Right forelimb (tissue), 1 donor: ENCODE measurements around the gene CD58.

Experiments
- DNase-seq: peaks from one replicate; pipeline ENCODE4 v3.0.0-alpha.2; 2018

CD58 gene

DNA sequence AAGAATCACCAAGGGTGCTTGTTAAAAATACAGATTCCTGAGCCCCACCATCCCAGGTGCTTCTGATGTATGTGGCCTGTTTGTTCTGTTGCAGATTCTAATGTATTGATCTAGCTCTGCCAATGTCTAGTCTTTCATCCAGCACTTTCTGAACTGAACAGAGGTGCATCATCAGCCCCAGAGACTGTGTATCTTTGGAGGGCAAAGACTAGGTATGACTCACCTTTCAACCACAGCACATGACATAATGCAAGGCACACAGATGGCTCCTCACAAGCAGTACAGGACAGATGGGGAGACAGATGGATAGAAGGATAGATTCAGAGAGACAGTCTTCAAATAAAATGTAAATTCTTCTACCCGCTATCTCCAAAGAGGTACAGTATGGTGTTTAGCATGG lies 32.3 kb downstream of the CD58 start:
- DNase-seq: no peak

DNA sequence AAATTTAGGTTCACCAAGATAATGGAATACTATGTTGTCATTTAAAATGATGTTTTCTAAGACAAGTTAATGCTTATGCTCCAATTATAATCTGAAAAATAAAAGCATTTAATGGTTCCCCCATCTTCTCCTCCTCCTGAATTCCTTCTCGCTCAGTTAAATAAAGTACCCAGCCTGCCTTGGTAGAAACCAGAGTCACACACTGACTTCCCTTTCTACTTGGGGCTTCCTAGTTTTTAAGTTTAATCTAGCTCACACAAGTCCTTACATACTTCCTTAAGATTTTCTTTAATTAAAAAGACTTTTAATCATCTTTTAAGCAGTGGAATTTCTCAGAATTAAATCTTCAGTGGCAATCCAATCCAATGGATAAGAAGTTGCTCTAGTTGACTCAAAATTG lies 32.9 kb downstream of the CD58 start:
- DNase-seq: no peak

DNA sequence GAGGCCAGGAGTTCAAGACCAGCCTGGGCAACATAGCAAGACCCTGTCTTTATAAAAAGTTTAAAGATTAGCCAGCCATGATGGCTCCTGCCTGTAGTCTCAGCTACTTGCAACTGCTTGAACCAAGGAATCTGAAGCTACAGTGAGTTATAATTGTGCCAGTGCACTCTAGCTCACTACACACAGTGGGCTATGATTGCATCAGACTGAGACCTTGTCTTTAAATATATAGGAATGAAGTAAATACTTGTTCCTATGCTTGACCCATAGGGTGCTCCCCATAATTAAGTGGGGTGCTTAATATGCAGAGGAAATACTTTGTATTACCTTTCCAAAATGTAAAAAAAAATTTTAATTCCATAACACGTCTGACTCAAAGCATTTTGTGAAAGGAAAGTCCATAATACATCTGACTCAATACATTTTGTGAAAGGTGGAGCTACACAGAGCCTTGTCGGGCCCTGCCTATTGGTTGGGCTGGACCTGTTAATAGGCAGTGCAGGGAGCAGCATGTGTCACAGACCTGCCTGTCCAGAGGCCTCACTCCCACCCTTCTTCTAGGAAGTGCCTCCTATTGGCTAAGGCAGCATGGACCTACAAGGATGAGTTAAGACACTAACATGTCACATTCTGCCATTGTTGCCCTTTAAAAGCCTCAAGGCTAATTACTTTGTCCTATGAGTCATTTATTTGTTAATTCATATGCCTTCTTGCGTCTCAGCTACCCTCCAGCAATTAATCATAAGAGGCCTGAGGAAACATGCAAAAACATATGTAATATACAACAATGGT lies 33.6 kb downstream of the CD58 start:
- no peak for DNase-seq

DNA sequence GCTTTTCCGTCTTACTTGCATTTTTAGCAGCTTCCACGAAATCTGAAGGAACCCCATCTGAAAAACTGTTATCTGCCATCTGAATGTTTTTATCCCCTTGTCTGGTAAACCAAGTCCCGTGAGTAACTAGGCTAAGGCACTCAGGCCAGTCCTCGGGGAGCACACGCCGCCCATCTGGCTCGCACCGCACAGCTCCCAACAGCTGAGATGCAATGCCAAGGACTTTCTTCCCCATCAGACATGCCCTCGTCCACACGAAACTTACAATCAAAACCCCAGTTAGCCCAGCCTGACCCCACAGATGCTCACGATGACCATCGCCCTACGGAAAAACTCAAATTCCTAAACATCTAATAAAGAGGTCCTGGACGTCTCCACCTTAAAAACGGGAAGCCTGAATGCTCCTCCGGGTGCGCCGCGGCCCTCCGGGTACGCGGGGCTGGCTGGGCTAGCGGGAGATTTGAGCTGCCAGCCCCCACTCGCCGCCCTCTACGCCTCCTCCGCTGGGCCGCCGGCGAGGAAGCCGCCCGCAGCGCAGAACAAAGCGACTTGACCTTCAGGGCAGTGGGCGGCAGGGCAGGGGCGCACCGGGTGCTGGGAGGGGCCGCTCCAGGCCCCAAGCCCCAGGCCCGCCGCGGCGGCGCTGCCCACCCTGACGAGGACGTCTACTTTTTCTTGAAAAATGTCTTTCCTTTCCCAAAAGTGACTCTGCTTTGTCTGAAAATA lies 36.6 kb downstream of the CD58 start:
- no peak for DNase-seq

DNA sequence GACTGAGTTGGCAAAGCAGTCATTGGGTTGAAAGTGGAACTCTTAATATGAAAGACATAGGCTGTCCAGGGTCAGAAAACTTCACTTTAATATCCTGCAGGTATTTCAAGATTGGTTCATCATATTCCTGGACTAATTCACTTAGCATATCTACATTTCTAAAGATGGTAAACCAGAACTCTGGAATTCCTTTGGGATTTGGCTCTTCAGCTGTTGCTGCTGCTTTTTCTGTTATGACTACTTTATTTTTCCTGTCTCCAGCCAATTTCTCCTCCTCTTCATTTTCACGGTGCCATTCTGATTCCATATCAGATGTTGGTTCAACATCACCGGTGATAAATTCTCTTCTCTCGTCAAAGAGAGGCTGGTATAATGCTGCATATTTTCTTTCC lies 37.4 kb downstream of the CD58 start:
- DNase-seq: no peak

DNA sequence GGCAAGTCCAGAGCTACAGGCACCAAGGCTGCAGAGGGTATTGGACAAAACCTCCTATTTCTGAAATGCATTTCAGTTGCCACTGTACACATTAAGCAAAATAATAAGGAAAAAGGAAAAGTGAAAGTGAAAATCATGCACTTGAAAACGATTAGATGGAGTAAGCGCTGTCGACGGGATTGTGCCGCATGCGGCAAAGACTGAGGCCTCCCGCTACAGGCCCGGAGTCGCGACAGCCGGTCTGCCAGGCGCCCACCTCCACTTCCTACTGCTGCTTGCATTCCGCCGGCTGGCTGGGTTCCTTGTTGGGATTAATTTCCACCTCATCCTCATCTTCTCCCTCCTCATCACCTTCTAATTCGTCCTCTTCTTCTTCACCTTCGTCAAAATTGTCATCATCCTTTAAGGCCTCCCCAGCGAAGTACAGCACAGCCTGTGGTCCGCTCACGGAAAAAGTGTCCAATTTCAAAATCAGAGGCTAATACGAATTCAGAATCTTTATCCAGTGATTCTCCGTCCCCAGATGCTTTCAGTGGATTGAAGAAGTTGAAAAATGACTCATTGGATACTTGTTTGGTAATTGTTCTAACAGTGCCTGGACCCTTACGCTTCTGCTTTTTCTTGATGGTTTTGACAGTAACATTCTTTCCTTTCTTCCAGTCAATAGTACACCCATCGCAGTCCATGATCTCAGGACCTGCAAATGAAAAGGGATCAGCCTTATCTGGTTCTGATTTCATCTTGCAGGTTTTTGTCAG lies 38.0 kb downstream of the CD58 start:
- no peak for DNase-seq

DNA sequence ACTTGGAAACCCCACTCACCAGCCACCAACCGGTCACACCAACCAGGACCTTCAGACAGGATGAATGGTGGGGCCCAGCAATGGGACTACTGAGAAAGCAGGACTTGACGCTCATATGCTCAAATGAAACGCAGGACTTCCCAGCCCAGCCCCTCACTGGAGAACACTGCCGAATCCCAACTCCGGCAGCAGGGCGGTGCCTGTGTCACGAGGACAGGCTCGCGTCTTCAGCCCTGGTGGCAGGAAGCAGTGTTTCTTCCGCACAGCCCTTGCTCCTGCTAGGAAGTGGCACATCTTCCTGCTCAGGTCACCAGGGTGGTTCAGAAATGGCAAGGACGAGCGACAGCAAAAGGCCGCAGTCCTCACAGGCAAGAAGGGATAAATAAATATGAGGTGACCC lies 38.9 kb downstream of the CD58 start:
- DNase-seq: no peak

DNA sequence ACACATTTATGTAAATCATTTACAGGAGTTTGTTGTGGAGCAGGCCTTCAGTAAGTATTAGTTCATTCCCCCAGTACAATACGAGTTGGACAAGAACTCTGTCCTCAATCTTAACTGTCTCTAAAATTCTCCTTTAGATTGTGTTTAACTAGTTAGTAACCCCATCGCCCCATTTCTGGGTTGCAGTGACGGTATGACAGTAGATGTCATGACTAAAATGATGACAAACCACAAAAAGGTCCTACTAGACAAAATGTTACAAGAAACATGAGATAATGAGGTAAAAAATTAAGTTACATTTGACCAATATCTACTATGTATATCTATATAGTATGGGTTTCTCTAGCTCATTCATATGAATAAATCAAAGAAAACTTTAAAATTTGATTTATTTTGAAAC lies 41.1 kb downstream of the CD58 start:
- no peak for DNase-seq

DNA sequence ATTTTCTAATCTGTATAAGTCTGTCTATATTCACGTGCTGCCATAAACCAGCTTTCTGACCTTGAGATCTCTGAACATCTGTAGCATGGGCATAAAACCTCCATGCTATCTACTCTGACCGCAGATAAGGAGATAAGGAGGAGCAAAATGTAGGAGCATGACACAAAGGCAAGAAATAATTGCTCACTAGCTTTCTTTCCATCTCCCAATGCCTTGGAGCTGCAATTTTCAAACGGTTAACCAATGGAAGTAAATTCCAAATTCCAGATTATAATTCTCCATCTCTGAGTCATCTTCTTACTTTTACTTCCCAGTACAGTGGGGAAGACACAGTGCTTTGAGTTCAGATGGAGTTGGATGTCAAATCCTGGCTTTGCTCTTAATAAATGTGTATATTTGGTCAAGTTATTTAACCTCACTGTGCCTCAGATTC lies 41.6 kb downstream of the CD58 start:
- no peak for DNase-seq

DNA sequence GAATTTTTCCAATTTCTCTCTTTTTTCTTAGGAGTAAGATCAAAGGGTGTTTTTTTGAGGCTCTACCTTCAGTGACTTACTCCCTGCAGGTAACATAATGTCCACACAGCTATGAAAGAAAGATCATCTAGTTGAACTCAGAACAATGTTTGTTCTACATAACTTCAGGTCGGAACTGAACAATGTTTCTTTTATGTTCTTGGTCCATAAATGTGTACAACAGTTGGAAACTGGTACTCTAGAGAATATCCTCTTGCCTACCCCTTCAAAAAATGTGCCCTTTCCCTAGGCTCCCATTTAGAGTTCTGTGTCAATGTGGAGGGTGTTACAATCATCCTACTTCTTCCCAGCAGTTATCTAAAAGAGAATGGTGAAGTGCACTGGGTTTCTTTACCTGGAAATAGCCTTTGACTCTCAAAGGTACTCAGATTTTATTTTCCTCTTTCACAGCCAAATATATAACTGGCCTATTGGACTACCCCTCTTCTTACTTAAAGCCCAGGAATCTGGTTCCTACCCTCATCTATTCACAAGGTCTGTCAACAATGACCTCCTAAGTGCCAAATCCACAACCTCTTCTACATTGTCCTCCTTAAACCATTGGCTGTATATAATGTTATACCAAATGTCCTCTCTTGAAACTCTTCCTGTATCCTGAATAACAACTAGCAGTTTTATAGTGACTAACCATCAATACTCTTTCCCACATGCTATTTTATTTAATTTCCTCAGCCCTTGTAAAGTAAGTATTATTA lies 42.3 kb downstream of the CD58 start:
- no peak for DNase-seq

DNA sequence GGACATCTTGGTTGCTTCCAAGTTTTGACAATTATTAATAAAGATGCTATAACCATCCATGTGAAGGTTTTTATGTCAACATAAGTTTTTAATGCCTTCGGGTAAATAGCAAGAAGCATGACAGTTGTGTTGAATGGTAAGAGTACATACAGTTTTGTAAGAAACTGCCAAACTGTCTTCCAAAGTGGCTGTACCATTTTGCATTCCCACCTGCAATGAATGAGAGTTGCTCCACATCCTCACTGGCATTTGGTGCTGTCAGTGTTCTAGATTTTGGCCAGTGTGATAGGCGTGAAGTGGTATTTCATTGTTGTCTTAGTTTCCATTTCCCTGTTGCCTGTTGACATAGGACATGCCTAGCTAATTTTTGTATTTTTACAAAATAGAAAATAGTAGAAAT lies 45.4 kb downstream of the CD58 start:
- DNase-seq: no peak

DNA sequence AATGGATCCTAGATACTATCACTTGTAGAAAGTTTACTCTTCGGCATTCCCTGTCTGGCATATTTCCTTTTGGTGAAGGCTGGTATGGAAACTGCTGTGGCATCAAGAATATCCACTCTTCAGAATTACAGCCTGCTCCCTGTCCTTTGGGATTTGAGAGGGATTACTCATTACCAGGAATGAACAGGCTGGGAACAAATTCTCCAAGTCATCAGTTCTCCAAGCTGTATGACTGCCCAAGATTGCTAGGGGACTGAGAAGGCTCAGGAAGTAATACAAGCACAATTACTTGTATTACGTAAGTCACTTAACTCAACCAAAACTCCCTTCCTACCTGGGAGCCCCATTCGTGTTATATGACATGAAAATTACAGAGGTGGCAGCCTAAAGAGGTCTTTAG lies 49.6 kb downstream of the CD58 start:
- DNase-seq: no peak

DNA sequence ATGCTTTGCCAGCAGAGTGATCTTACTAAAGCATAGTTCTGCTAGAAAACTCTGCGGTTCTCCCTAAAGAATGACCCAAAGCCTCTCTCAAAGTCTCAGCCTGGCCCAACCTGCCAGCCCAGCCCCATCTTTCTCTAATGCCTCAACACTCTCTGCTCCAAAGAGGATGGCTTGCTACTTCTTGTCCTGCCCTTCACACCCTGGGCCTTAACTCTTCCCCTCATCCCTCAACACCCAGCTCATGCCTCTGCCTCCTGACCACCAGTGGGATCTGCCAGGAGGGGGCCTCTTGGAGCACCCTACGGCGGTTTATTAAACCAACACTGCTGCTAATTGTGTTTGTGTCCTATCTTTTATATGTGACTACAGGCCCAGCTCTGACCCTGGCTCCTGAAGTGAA lies 52.4 kb downstream of the CD58 start:
- no peak for DNase-seq

DNA sequence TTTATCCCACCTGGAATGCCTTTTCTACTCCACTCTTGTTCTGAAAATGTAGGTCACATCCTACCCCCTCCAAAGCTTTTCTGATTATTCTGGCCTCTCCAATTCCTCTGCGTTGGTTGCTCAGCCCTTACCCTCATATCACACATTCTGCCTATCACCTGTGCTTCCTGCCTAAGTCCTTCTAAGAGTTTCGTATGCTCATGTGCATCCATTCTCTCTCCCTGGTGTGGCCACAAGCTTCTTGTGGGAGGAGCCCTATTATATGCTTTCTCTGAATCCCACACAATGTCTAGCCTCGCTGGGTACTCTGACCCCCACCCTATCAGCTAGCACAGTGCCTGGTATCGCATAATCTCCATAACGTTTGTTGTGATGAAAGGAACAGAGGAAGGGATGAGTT lies 54.2 kb downstream of the CD58 start:
- no peak for DNase-seq

DNA sequence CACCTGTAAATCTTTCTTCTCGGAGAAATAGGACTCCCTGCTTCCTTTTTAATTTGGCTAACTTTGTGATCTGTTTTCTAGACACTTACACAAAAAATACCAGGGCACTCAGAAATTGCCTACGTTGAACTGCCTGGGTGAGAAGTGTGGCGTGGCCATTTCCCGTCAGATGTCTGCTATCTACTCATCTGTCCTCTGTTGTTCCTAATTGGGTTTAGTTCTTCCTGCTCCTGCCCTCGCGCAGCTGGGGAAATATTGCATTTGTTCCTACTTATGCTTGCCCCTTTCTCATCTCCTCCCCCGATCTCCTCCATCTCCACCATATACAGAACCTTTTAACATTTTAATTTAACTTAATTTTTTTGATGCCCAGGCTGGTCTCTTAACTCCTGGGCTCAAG lies 55.1 kb downstream of the CD58 start:
- no peak for DNase-seq

DNA sequence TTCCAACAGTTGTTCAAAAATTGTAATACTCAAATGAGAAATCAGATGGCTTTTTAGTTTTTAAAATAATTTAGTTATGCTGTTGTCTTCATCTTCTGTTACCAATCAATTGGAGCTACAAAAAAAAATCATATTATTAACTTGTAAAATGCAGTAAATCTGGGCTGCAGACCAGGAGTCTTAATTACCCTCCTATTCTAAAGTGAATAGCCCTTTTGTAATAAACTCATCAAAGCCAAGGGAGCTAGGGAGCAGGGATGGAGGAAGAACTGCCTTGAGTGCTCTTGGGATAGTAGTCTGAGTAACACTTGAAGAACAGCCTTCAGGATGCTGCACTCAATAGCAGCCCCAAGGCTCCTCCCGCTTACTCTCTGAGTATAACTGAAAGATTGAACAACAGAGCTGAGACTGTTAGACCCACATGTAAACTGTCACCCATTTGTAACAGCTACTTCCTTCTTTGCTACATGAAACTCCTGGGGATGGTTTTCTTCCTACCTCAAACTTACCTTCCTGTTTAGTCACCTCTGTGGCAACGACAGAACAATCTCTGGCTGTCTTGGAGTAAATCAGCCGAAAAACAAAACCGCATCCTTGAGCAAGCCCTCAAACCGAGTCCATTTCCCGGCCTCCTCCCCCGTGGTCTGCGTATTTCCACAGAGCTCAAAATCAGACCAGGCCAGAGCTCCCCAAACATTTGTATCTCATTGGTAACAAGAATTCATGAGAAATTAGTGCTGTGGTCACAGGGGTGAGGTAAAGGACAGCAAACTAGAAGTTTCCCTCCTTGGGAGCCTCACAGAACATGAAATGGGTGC lies 55.9 kb downstream of the CD58 start:
- DNase-seq: no peak

DNA sequence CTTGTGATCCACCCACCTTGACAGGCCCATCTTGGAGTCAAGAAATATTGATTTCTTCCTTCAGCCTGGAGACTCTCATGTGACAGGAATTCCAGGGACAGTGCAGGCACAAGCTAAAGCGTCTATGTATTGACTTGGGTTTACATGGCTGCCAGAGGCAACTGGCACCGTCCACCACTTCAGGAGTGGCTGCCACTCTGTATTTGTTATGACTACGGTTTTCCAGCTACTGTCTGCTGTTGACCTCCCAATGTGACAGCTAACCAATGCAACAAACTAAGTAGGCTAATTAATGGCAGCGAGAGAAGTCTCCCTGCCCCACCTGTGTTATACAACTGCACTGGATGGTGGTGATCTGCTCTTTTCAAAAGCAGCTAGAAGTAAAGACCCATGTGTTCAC lies 56.9 kb downstream of the CD58 start:
- DNase-seq: no peak

DNA sequence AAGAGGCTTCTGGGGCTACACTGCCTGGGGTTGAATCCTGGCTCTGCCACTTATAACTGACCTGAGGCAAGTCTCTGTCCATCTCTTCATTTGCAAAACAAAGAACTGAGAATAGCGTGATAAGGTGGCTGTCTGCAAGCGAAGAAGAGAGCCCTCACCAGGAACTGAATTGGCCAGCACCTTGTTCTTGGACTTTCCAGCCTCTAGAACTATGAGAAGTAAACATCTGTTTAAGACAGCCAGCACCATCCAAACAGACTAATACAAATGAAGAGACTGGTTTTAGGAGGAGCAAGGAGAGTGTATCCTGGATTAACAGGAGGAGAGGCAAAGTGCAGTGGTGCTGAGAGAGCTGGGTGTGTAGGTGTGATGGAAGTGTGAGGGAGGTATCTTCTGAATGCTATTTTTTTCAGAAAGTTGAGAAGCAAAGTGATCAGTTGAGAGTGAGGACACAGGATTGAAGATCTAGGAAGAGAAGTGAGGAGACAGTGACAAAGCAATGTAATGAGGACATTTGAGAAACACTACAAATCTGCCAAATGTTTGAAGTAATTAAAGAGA lies 59.3 kb downstream of the CD58 start:
- DNase-seq: no peak

DNA sequence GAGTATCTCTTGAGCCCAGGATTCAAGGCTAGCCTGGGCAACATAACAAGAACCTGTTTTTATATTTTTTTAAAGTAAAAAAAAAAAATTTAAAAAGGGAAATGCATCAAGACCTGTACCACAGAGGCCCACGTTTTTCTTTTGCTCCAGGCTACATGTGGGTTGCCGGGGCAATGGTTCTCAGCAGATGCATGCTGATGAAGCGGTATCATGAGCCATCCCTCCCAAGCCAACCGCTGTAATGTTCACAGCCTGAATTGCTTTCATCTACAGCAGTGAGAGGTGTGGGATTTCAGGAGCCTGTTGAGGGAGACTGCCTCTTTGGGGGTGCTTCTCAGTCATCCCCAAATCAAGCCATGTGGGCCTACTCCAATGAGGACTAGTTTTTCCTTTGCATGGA lies 60.5 kb downstream of the CD58 start:
- no peak for DNase-seq

DNA sequence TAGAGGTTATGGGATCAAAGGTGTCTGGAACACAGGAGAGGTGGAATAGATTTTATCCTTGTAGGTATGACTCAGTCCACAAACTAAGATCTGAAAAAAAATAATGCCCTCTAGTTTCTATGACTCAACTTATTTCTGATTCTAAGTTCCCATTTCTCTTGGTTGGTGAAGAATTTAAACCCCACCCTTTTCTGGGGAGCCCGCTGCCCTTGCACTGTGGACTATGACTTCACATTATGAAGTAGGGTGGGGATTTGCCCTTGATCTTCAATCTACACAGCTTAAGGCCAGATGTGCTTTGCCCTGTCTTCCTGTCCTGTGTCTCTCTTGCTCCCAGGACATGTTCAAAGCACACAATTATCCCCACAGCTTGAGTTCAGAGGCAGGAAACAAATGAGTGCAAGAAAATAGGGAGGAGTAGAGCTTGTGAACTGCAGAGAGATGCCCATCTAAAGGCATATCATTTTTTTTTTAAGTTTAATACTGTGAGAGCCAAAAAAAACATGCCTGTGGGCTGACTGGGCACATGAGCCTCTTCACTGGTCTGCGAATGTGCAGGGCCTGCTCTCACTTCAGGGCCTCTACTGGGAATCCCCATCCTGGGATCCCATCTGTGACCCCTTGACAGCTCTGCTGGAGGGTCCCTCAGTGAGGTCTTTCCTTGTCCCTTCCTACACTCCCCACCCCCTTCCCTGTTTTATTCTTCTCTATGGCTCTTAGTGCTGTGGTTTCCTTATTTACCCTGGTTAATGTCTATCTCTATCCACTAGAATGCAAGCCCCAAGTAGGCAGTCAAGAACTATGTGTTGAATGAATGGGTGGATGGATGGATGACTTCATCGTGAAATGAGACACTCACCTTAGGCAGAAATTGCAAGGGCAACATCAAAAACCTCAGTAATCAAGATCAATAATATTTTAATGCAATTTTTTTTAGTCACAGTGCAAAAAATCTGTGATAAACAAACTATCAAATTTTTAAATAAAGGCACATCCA lies 61.5 kb downstream of the CD58 start:
- DNase-seq: no peak
